GM12878 (cell line): ENCODE measurements around the gene MED13. TPM values are rescaled to one million over a fixed set of nuclear protein-coding genes. Genes with fewer than 3 reads are reported as not detected.

Experiments used
- ATAC-seq: fragments of 200-7000 bp; cut with Tn5 transposase; 3 replicates; pipeline ENCODE4 v1.9.1; 2020; ENCODE audit warnings: mild to moderate bottlenecking, moderate library complexity
- BruUV-seq: library from RNA; stranded (reverse); fragments of 400-500 nt; replicated peaks from 2 replicates; lab custom pipeline; 2021; lab: Mats Ljungman, UMichigan
- CTCF ChIA-PET: fragments of 300-600 bp; sonication (Branson Sonifier 250); formaldehyde crosslinking; extraction: SDS; loops from one replicate; lab custom pipeline; 2021; ENCODE audit warnings: inconsistent platforms; lab: Yijun Ruan, JAX
- POLR2A ChIA-PET: fragments of 350-600 bp; formaldehyde crosslinking; extraction: SDS; loops from one replicate; lab custom pipeline; 2021; ENCODE audit warnings: inconsistent platforms; lab: Charles Lee
- RAD21 ChIA-PET: fragments of 300-600 bp; sonication (Branson Sonifier 250); formaldehyde crosslinking; loops from one replicate; lab custom pipeline; 2023; ENCODE audit warnings: antibody characterized with exemption; ENCODE audit not compliant: unreplicated experiment; lab: Charles Lee
- SMC1A ChIA-PET: fragments of 300-600 bp; sonication (Branson Sonifier 250); formaldehyde crosslinking; loops from one replicate; lab custom pipeline; 2023; ENCODE audit not compliant: unreplicated experiment, uncharacterized antibody; lab: Charles Lee
- DNase-seq: peaks from one replicate; pipeline ENCODE4 v3.0.0-alpha.2; 2011; ENCODE audit warnings: low read depth, low spot score
- FAIRE-seq: peaks from 3 replicates; lab custom pipeline; 2011; peaks lifted over from hg19 to GRCh38; lab: Jason Lieb, UNC
- H2AFZ ChIP-seq: 2 replicates; pipeline ENCODE4 v1.6.0; 2011; ENCODE audit warnings: low read depth, low read length, control low read depth; ENCODE audit not compliant: control insufficient read depth
- H3K27ac ChIP-seq: 2 replicates; pipeline ENCODE4 v1.5.1; 2011; ENCODE audit warnings: control low read depth; ENCODE audit not compliant: control insufficient read depth, insufficient read depth
- H3K27me3 ChIP-seq, 2 experiments: replicated peaks in 1 of 2; 2 replicates each; pipeline versions ENCODE4 v1.6.0 to v1.6.1; 2011; ENCODE audit warnings: low read length in 1 of 2; ENCODE audit not compliant: control insufficient read depth in 2 of 2, insufficient read depth in 2 of 2
- H3K36me3 ChIP-seq, 2 experiments: 2 replicates each; pipeline ENCODE4 v1.5.1; 2011; ENCODE audit warnings: low read length in 1 of 2; ENCODE audit not compliant: control insufficient read depth in 2 of 2, insufficient read depth in 2 of 2
- H3K4me1 ChIP-seq: 2 replicates; pipeline ENCODE4 v1.6.1; 2011; ENCODE audit warnings: mild to moderate bottlenecking, low read length, moderate library complexity, mixed read lengths; ENCODE audit not compliant: control insufficient read depth, insufficient read depth
- H3K4me2 ChIP-seq: 2 replicates; pipeline ENCODE4 v1.6.0; 2011; ENCODE audit warnings: control low read depth; ENCODE audit not compliant: control insufficient read depth, insufficient read depth
- H3K4me3 ChIP-seq: fragments of 200-600 bp; sonication (generic); 2 replicates; pipeline ENCODE4 v1.5.1; 2016
- H3K79me2 ChIP-seq: 2 replicates; pipeline ENCODE4 v1.6.0; 2011; ENCODE audit warnings: low read length; ENCODE audit not compliant: control insufficient read depth, insufficient read depth
- H3K9ac ChIP-seq: 2 replicates; pipeline ENCODE4 v1.8.0; 2011; ENCODE audit warnings: low read length, control low read depth, mixed read lengths; ENCODE audit not compliant: control insufficient read depth, insufficient read depth
- H3K9me3 ChIP-seq: replicated peaks from 3 replicates; pipeline ENCODE4 v1.5.1; 2011; ENCODE audit warnings: mild to moderate bottlenecking, low read length; ENCODE audit not compliant: control insufficient read depth, insufficient read depth
- H4K20me1 ChIP-seq: 2 replicates; pipeline ENCODE4 v1.6.0; 2011; ENCODE audit not compliant: control insufficient read depth, insufficient read depth
- CHD4 ChIP-seq: fragments of 200-600 bp; sonication (generic); IDR thresholded peaks from 2 replicates; pipeline ENCODE4 v1.6.1; 2016; ENCODE audit warnings: mild to moderate bottlenecking
- EZH2 ChIP-seq: IDR thresholded peaks from 2 replicates; pipeline ENCODE4 v1.6.1; 2012; ENCODE audit warnings: low read depth, mild to moderate bottlenecking, control low read depth, inconsistent platforms, low read length, borderline replicate concordance; ENCODE audit not compliant: control insufficient read depth
- GABPA ChIP-seq: IDR thresholded peaks from 2 replicates; pipeline ENCODE4 v1.6.1; 2014; ENCODE audit warnings: antibody characterized with exemption, low read depth, mild to moderate bottlenecking, inconsistent platforms
- JUNB ChIP-seq: IDR thresholded peaks from 2 replicates; pipeline ENCODE4 v1.6.1; 2016; ENCODE audit warnings: antibody characterized with exemption, mild to moderate bottlenecking
- NFIC ChIP-seq: IDR thresholded peaks from 2 replicates; pipeline ENCODE4 v1.6.1; 2012; ENCODE audit warnings: low read depth, mild to moderate bottlenecking, inconsistent platforms, low read length, moderate library complexity
- NFXL1 ChIP-seq: fragments of 450-650 bp; IDR thresholded peaks from 2 replicates; pipeline ENCODE4 v1.6.1; 2017; ENCODE audit warnings: antibody characterized with exemption, mild to moderate bottlenecking, borderline replicate concordance
- RAD51 ChIP-seq: fragments of 450-650 bp; IDR thresholded peaks from 2 replicates; pipeline ENCODE4 v1.6.1; 2016; ENCODE audit warnings: moderate library complexity, mild to moderate bottlenecking, inconsistent platforms
- RUNX3 ChIP-seq: IDR thresholded peaks from 2 replicates; pipeline ENCODE4 v1.6.1; 2012; ENCODE audit warnings: low read length, inconsistent platforms
- SIN3A ChIP-seq: IDR thresholded peaks from 2 replicates; pipeline ENCODE4 v1.6.1; 2012; ENCODE audit warnings: low read depth, low read length, improper control_type of control experiment
- SMARCA5 ChIP-seq: fragments of 450-650 bp; IDR thresholded peaks from 2 replicates; pipeline ENCODE4 v1.6.1; 2017; ENCODE audit warnings: mild to moderate bottlenecking
- ZNF622 ChIP-seq: fragments of 450-650 bp; IDR thresholded peaks from 2 replicates; pipeline ENCODE4 v1.6.1; 2017; ENCODE audit warnings: mild to moderate bottlenecking, inconsistent platforms
- WGBS: methylation state at CpG from one replicate; pipeline ENCODE4 v1.1.6; 2016; ENCODE audit warnings: low lambda C conversion rate; ENCODE audit not compliant: insufficient replicate concordance, insufficient coverage; ENCODE audit errors: missing lambda C conversion rate; 5-methylcytosine and 5-hydroxymethylcytosine counted together
- in situ Hi-C: fragments of 300-500 bp; cut with MboI; formaldehyde crosslinking; loops from 9 replicates; pipeline ENCODE4 v1.14.3; 2018; ENCODE audit warnings: mixed read lengths
- intact Hi-C: fragments of 100-400 bp; cut with micrococcal nuclease; formaldehyde crosslinking; loops from one replicate; pipeline ENCODE4 v1.14.2; 2022; ENCODE audit not compliant: unreplicated experiment
- polyA plus RNA-seq, 11 experiments: library from polyadenylated mRNA; depleted of rRNA in 4 of 11; unstranded in 6 of 11; stranded (reverse) in 5 of 11; fragments of >200 nt; fragmentation: Nextera tagmentation in 4 of 11; fragmentation: Illumina TruSeq in 1 of 11; extraction: Ambion mirVana in 4 of 11; extraction: Trizol in 1 of 11; gene quantifications; 1 replicate in 1 of 11; 2 replicates in 10 of 11; pipeline versions ENCODE4 v1.2.1 to v1.2.3, GENCODE V29; 2011 to 2016; ENCODE audit warnings: inconsistent platforms in 2 of 11, missing spikeins in 2 of 11, low read depth in 1 of 11
- total RNA-seq, 4 experiments: library from RNA; depleted of rRNA in 3 of 4; stranded (reverse); fragments of >200 nt in 3 of 4; fragmentation: Illumina TruSeq in 1 of 4; extraction: Trizol in 1 of 4; gene quantifications; 2 replicates each; pipeline versions ENCODE4 v1.2.1 to v1.2.3, GENCODE V29; 2013 to 2021
- TF ChIP-seq, protein P1 (sequence below): fragments of 450-650 bp; formaldehyde crosslinking; IDR thresholded peaks from 2 replicates; pipeline ENCODE4 v1.4.0; 2022; ENCODE audit warnings: mild to moderate bottlenecking, moderate library complexity

The MED13 gene
- total and polyA plus RNA-seq, 10 of the 15 experiments (the other 5 are each of a cell fraction or from before 2014, with no cell fraction given): 4.6 to 49.7 (median 21.3) TPM

DNA sequence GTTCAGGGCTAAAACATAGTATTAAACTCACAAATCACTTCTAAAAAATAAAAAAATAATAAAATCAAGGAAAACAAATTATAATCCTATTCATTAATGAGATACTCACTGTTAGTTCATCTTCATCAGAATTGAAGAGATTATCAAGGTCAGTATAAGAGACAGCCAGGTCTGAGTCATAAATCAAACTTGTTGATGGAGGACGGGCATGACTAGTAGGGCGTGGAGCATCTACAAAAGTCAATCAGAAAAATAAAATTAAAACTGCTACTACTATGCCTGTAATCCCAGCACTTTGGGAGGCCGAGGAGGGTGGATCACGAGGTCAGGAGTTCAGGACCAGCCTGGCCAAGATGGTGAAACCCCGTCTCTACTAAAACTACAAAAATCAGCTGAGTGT, 78.2 kb downstream of the MED13 start:
- no peaks in the 10 kb centered on the region for H3K9me3 ChIP-seq
- no peak overlapping the region for H3K4me3 ChIP-seq
- ChIA-PET POLR2A (no interaction called here), RAD21 (interaction anchor here (3.5 kb wide), 1 partner anchor 123 kb away, joined by 19 read pairs; no protein-coding TSS in a partner anchor), SMC1A (interaction anchor here (1.1 to 2.8 kb wide), 3 partner anchors 17 to 123 kb away, joined by 3 to 9 read pairs (median 4); no protein-coding TSS in a partner anchor), CTCF (interaction anchor here (0.7 to 4.2 kb wide), 6 partner anchors 9 to 126 kb away, joined by 3 to 22 read pairs (median 4); no protein-coding TSS in a partner anchor)
- H3K9ac ChIP-seq: no peak overlapping the region
- FAIRE-seq: no peak
- TF ChIP-seq SIN3A: no peak
- TF ChIP-seq SMARCA5: no peak
- TF ChIP-seq EZH2: no peak
- TF ChIP-seq RAD51: no peak
- TF ChIP-seq GABPA: no peak
- TF ChIP-seq JUNB: no peak
- TF ChIP-seq RUNX3: no peak
- no peak for TF ChIP-seq ZNF622
- TF ChIP-seq NFXL1: no peak
- no peak for TF ChIP-seq CHD4
- TF ChIP-seq NFIC: no peak
- TF ChIP-seq, protein P1, sequence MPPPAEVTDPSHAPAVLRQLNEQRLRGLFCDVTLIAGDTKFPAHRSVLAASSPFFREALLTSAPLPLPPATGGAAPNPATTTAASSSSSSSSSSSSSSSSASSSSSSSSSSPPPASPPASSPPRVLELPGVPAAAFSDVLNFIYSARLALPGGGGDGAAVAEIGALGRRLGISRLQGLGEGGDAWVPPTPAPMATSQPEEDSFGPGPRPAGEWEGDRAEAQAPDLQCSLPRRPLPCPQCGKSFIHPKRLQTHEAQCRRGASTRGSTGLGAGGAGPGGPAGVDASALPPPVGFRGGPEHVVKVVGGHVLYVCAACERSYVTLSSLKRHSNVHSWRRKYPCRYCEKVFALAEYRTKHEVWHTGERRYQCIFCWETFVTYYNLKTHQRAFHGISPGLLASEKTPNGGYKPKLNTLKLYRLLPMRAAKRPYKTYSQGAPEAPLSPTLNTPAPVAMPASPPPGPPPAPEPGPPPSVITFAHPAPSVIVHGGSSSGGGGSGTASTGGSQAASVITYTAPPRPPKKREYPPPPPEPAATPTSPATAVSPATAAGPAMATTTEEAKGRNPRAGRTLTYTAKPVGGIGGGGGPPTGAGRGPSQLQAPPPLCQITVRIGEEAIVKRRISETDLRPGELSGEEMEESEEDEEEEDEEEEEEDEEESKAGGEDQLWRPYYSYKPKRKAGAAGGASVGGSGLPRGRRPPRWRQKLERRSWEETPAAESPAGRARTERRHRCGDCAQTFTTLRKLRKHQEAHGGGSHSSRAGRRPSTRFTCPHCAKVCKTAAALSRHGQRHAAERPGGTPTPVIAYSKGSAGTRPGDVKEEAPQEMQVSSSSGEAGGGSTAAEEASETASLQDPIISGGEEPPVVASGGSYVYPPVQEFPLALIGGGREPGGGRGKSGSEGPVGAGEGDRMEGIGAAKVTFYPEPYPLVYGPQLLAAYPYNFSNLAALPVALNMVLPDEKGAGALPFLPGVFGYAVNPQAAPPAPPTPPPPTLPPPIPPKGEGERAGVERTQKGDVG (CRISPR knock-in tag): no peak
- no peak overlapping the region for H2AFZ ChIP-seq
- WGBS: 100% methylated on average over 5 of the region's 5 CpGs
- H3K27me3 ChIP-seq: no peaks in the 10 kb centered on the region
- intact Hi-C loops (no loop called here), in situ Hi-C loops (no loop called here)
- H4K20me1 ChIP-seq: no peaks in the 10 kb centered on the region
- no peaks in the 10 kb centered on the region for H3K4me1 ChIP-seq
- no peaks in the 10 kb centered on the region for H3K79me2 ChIP-seq
- no TSS peak for BruUV-seq
- no peak overlapping the region for H3K4me2 ChIP-seq
- no peak for ATAC-seq
- peaks cover 0 to 14% of the 10 kb centered on the region in 2 experiments; a peak in 3 of 4 replicates for H3K36me3 ChIP-seq
- H3K27ac ChIP-seq: no peak overlapping the region
- no peak for DNase-seq
